Motor neuron (in vitro differentiated cells): ENCODE data around the gene ZNF205. TPM values are rescaled to one million over a fixed set of nuclear protein-coding genes. Genes with fewer than 3 reads are reported as not detected.

Experiments used
- ATAC-seq, 8 experiments: fragments of 200-7000 bp; cut with Tn5 transposase; replicated peaks in 6 of 8; 2 replicates each; pipeline ENCODE4 v1.8.0; 2021; ENCODE audit warnings: mild to moderate bottlenecking in 8 of 8, moderate library complexity in 8 of 8
- H3K27ac ChIP-seq, 2 donors: fragments of 250-450 bp; sonication (Bioruptor Pico); 2 replicates each; pipeline ENCODE4 v1.9.0; 2021; ENCODE audit warnings: antibody characterized with exemption in 2 of 2, mild to moderate bottlenecking in 2 of 2, moderate library complexity in 1 of 2
- H3K4me1 ChIP-seq, 2 donors: fragments of 250-450 bp; sonication (Bioruptor Pico); replicated peaks in 1 of 2; 2 replicates each; pipeline ENCODE4 v1.6.1; 2021; ENCODE audit warnings: antibody characterized with exemption in 2 of 2, mild to moderate bottlenecking in 2 of 2, moderate library complexity in 1 of 2
- H3K4me3 ChIP-seq, 5 donors: fragments of 250-450 bp; sonication (Bioruptor Pico); 2 replicates each; pipeline ENCODE4 v1.9.0; 2021; ENCODE audit warnings: antibody characterized with exemption in 5 of 5, mild to moderate bottlenecking in 5 of 5, moderate library complexity in 4 of 5
- WGBS, 10 experiments: fragments of 450-650 bp; shearing (Covaris generic); methylation state at CpG; one replicate each; pipeline ENCODE4 v1.0.0; 2022; 5-methylcytosine and 5-hydroxymethylcytosine counted together
- in situ Hi-C, 9 experiments: fragments of 400-800 bp; cut with MboI; loops; one replicate each; pipeline ENCODE4 v1.15.0; 2021; ENCODE audit warnings: low sequenced_read_pairs in 9 of 9, low pct_unique_long_range_greater_than_20kb in 2 of 9; ENCODE audit not compliant: unreplicated experiment in 9 of 9
- total RNA-seq, 8 experiments: library from RNA; unstranded; fragments of 300-600 nt; gene quantifications; 2 replicates each; pipeline versions ENCODE4 v1.2.3 to v1.2.4, GENCODE V29; 2022

ZNF205 gene
- total RNA-seq, 8 experiments from 2014 or later = 7.8 to 19.2 (median 14.9) TPM

- Histone ChIP-seq H3K27ac (no peak overlapping the region), H3K4me3 (no peak overlapping the region), H3K4me1 (peaks cover 0 to 19% of the 10 kb centered on the region in 2 donors)
- 80 to 100% (median 100%) methylated on average over 1 to 4 of the region's 7 CpGs; no CpG with 5 or more reads in 5 of the 10 experiments for WGBS, 10 experiments
- in situ Hi-C loops = no loop called here
- ATAC-seq = no peak
These were observed 23.9 kb upstream of the ZNF205 start for GRCh38 chr16:3088450-3088849.

DNA sequence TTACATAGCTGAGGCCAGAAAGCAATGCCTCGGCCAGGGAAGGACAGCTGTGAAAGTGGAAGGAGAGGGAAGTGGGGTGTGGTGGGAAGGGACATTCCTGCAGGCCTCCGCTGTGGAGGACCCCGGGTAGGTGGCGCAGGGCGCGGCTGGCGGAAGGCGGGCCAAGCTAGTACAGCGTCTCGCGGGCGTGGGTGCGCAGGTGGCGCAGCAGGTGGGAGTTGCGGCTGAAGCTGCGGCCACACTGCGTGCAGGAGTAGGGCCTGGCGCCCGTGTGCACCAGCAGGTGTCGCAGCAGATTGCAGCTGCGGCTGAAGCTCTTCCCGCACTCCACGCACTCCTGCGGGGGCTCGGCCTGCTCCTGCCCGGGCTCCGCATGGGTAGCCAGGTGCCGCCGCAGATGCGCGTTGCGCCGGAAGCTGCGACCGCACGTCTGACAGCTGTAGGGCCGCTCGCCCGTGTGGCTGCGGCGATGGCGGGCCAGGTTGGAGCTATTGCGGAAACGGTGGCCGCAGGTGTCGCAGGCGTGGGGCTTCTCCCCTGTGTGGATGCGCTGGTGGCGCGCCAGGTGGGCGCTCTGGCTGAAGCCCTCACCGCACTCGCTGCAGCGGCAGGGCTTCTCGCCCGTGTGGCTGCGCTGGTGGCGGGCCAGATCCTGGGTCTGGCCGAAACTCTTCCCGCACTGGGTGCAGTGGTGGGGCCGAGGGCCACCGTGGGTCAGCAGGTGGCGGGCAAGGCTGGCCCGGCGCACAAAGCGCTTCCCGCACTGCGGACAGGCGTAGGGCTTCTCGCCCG lies 23.3 kb upstream of the ZNF205 start:
- WGBS, 10 experiments = 82 to 100% (median 97%) methylated on average over 3 to 17 of the region's 71 CpGs; no CpG with 5 or more reads in 5 of the 10 experiments
- Histone ChIP-seq H3K27ac (no peak overlapping the region), H3K4me1 (peaks cover 0 to 19% of the 10 kb centered on the region in 2 donors), H3K4me3 (no peak overlapping the region)
- no peak for ATAC-seq
- in situ Hi-C loops = no loop called here

GRCh38 chr16:3089717-3090592 lies 22.4 kb upstream of the ZNF205 start:
- no peak overlapping the region for H3K27ac ChIP-seq
- H3K4me1 ChIP-seq = peaks cover 0 to 19% of the 10 kb centered on the region in 2 donors
- 89 to 98% (median 94%) methylated on average over 3 to 32 of the region's 81 CpGs; no CpG with 5 or more reads in 5 of the 10 experiments for WGBS, 10 experiments
- in situ Hi-C loops = no loop called here
- ATAC-seq = no peak
- H3K4me3 ChIP-seq = no peak overlapping the region

DNA sequence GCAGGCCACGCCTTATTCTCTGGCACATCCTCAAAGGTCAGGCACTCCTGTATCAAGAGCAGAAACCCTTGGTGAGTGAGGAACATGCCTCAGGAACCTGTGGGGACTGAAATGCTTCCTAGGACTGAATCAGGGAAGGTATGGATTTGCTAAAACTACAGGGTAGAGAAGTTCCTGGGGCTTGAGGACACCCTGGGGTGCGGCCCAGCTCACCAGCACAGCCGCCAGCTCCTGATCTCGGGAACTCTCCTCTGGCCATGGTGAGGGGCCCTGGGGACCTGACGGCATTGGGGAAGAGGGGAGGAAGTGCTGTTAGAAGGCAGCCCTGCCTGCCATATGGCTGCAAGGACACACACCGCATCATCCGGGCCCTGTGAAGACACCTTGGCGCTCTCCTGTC lies 20.8 kb upstream of the ZNF205 start:
- ATAC-seq = no peak
- Histone ChIP-seq H3K4me1 (peaks cover 0 to 17% of the 10 kb centered on the region in 2 donors), H3K27ac (no peak overlapping the region), H3K4me3 (no peak overlapping the region)
- in situ Hi-C loops = no loop called here
- 20 to 100% (median 81%) methylated on average over 1 to 4 of the region's 8 CpGs; no CpG with 5 or more reads in 2 of the 10 experiments for WGBS, 10 experiments

- ATAC-seq = peak in 1 of 8 experiments; percentile 12
- in situ Hi-C loops = no loop called here
- 71 to 79% methylated on average over 9 to 10 of the region's 20 CpGs; no CpG with 5 or more reads in 8 of the 10 experiments for WGBS, 10 experiments
- Histone ChIP-seq H3K4me3 (no peak overlapping the region), H3K4me1 (peaks cover 0 to 8% of the 10 kb centered on the region in 2 donors), H3K27ac (no peak overlapping the region)
These were observed 19.9 kb upstream of the ZNF205 start for GRCh38 chr16:3092501-3092941.

DNA sequence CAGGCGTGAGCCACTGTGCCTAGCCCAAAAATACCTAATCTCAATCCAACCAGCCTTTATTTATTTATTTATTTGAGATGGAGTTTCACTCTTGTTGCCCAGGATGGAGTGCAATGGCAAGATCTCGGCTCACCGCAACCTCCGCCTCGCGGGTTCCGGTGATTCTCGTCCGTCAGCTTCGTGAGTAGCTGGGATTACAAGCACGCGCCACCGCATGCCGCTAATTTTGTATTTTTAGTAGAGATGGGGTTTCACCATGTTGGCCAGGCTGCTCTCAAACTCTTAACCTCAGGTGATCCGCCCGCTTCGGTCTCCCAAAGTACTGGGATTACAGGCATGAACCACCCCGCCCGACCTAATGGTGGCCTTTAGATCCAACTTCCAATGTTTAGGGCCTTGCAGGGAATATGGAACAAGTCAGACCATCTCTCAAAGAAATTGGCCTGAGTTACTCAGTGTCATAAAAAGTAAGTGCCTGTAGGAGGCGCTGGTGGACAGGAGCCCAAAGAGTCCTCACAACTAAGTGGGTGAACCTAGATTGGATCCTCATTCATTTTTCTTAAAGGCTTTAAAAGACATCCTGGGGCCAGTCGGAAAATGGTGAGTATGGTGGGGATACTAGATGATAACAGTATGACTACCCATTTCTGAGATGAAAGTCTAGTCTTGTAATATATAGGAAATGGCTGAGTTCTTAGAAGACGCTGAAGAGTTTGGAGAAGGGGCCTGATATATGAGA lies 17.9 kb upstream of the ZNF205 start:
- Histone ChIP-seq H3K4me1 (peaks cover 0 to 3% of the 10 kb centered on the region in 2 donors), H3K4me3 (no peak overlapping the region), H3K27ac (no peak overlapping the region)
- 40 to 100% (median 86%) methylated on average over 1 to 21 of the region's 22 CpGs; no CpG with 5 or more reads in 2 of the 10 experiments for WGBS, 10 experiments
- in situ Hi-C loops = no loop called here
- peak in 2 of 8 experiments; percentile 14 to 54 for ATAC-seq

DNA sequence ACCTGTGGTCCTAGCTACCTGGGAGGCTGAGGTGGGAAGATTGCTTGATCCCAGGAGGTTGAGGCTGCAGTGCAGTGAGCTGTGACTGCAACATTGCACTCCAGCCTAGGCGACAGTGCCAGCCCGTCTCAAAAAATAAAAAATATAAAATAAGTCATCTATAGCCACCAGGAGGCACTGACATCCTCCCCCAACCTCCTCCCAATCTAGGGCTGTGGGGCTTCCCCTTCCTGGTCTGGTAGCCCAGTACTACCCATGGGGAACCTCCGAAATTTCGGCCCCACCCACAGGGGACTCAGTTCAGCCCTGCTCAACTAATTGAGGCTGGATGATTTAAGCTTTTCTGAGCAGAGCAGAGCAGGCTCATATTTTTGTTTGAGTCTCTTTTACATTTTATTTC lies 16.5 kb upstream of the ZNF205 start:
- H3K27ac ChIP-seq = no peak overlapping the region
- H3K4me1 ChIP-seq = peaks cover 5 to 12% of the 10 kb centered on the region in 2 donors
- peak in 3 of 8 experiments; percentile 4 to 14 (median 7) for ATAC-seq
- H3K4me3 ChIP-seq = no peak overlapping the region
- 0 to 100% (median 72%) methylated on average over 1 to 4 of the region's 4 CpGs; no CpG with 5 or more reads in 4 of the 10 experiments for WGBS, 10 experiments
- in situ Hi-C loops = no loop called here

DNA sequence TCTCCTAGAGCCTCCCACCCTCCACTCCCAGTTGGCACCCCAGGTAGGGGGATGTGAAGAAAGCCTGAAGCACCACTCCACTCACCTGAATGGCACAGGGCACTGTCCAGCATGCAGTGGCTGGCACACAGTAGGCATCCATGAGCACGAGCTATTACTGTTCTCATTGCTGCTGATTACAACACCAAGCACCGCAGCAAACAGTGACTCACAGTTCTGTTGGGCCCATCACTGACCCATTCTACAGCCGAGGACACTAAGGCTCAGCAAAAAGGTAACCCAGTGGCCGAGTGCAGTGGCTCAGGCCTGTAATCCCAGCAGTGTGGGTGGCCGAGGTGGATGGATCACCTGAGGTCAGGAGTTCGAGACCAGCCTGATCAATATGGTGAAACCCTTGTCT lies 16.0 kb upstream of the ZNF205 start:
- peaks cover 6 to 14% of the 10 kb centered on the region in 2 donors for H3K4me1 ChIP-seq
- no peak overlapping the region for H3K4me3 ChIP-seq
- in situ Hi-C loops = no loop called here
- no peak for ATAC-seq
- WGBS, 10 experiments = 73 to 100% (median 92%) methylated on average over 2 to 3 of the region's 6 CpGs; no CpG with 5 or more reads in 5 of the 10 experiments
- no peak overlapping the region for H3K27ac ChIP-seq

- WGBS, 10 experiments = 33% methylated on average over 3 of the region's 8 CpGs; no CpG with 5 or more reads in 9 of the 10 experiments
- H3K4me3 ChIP-seq = no peak overlapping the region
- peaks cover 15 to 23% of the 10 kb centered on the region in 2 donors for H3K4me1 ChIP-seq
- no peak overlapping the region for H3K27ac ChIP-seq
- ATAC-seq = no peak
- in situ Hi-C loops = no loop called here
These were observed 15.1 kb upstream of the ZNF205 start for GRCh38 chr16:3097266-3097665.

GRCh38 chr16:3098459-3099394 lies 13.7 kb upstream of the ZNF205 start, which contains the start of gene ZSCAN10:
ZSCAN10 (minus strand) TSS chr16:3099294; CDS start chr16:3092937, 6,357 bp downstream.
- H3K4me1 ChIP-seq = peaks cover 18 to 24% of the 10 kb centered on the region in 2 donors
- ATAC-seq = no peak
- no peak within 1 kb of the TSS for H3K27ac ChIP-seq
- in situ Hi-C loops = no loop called here
- WGBS, 10 experiments = 31 to 60% (median 40%) methylated on average over 1 to 4 of the region's 21 CpGs; no CpG with 5 or more reads in 5 of the 10 experiments
- peak within 1 kb of the TSS in 1 of 5 donors; percentile 8 for H3K4me3 ChIP-seq

DNA sequence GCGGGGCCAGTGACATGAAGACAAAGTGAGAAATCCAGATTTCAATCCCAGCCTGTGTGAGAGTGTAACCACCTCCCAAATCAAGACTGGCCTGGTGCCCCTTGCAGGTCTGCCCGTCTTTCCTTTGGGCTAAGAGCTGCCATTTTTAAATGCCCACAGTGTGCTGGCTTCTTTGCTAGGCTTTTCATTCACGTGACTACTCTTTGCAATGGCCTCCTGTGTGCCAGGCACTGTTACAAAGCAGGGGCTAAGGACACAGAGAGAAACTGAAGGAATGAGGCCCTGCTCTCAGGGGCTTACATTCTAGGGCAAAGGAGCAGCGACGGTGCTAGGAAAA lies 13.0 kb upstream of the ZNF205 start:
- in situ Hi-C loops = no loop called here
- no peak for ATAC-seq
- 13 to 100% (median 53%) methylated on average over 1 to 4 of the region's 5 CpGs; no CpG with 5 or more reads in 4 of the 10 experiments for WGBS, 10 experiments
- Histone ChIP-seq H3K27ac (no peak overlapping the region), H3K4me1 (peaks cover 18 to 24% of the 10 kb centered on the region in 2 donors), H3K4me3 (no peak overlapping the region)
